Subcutaneous adipose tissue (tissue), 4 donors: ENCODE measurements around the gene CAPN5. TPM values are rescaled to one million over a fixed set of nuclear protein-coding genes. Genes with fewer than 3 reads are reported as not detected.

Source experiments
- total RNA-seq, 4 donors: library from RNA; depleted of rRNA; stranded (reverse); fragments of >200 nt; gene quantifications; one replicate each; pipeline ENCODE4 v1.1.0, GENCODE V29; 2016
- TF ChIP-seq, protein P1 (sequence below): fragments of 450-650 bp; IDR thresholded peaks from one replicate; pipeline ENCODE4 v1.5.1; 2016; ENCODE audit warnings: low read depth, mild to moderate bottlenecking, control low read depth, antibody characterized with exemption, moderate library complexity

The CAPN5 gene
- total RNA-seq, 4 donors from 2014 or later: 2.4 to 10.5 (median 3.3) TPM

DNA sequence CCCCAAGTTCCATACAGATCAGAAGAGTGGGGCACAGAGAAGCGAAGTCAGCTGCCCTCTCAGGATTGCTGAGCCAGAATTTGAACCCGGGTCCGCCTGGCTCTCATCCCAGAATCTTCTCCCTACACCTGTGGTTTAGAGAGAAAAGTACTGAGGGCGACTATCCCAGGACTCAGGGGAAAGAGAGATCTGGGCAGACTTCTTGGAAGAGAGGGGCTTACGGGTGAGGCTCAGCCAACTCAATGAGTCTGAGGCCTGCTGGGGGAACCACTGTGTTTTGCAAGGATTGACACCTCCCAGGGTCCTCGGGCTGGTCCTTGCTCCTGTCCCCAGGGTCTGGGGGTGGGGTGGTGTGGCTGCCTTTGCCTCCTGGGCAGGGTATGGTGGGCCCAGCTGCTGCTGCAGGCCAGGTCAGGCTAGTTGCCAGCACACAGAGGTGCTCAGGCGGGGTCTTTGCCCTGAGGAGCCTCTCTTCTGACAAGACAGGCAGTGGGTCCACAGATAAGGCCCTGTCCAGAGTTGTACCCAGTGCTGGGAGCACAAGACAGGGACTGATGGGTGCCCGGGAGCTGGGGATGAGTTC lies 1.2 kb downstream of the CAPN5 start:
- TF ChIP-seq, protein P1, sequence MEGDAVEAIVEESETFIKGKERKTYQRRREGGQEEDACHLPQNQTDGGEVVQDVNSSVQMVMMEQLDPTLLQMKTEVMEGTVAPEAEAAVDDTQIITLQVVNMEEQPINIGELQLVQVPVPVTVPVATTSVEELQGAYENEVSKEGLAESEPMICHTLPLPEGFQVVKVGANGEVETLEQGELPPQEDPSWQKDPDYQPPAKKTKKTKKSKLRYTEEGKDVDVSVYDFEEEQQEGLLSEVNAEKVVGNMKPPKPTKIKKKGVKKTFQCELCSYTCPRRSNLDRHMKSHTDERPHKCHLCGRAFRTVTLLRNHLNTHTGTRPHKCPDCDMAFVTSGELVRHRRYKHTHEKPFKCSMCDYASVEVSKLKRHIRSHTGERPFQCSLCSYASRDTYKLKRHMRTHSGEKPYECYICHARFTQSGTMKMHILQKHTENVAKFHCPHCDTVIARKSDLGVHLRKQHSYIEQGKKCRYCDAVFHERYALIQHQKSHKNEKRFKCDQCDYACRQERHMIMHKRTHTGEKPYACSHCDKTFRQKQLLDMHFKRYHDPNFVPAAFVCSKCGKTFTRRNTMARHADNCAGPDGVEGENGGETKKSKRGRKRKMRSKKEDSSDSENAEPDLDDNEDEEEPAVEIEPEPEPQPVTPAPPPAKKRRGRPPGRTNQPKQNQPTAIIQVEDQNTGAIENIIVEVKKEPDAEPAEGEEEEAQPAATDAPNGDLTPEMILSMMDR: no peak

DNA sequence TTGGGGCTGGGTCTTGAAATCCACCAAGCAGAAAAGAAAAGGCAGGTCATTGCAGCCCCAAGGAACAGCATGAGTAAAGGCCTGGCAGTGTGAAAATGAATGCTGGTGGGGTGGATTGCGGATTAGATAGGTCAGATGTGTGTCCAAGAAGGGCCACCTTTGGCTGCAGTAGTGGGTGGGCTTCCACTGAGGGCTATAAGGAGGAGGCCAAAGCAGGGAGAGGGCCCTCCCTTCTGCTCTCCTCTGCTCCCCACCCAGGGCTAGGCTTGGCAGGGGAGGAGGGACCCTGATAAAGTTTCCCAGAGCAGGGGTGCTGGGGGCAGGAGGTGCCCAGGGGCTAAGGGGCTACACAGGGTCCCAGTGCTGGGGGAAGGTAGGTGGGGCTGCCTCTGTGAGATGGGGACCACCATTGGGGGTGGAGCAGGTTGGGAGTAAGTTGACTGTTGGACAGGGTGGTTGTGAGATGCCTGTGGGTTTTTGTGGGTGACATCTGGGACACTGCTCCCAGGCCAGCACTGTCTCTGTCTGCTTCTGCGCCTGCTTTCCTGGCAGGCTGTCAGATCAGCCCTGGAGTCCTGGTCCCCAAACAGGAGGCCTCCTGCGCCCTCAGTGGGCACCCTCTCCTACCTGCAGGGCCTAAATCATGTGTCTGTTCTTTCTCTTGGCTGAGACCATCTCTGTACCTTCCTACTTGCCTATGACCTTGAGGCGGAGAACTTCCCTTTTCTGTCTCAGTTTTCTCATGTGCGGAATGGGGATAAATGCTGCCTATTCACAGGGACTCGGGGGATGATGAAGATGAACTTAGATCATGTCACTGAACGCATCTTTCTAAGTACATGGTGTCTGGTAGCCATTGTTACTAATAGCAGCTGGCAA lies 1.9 kb downstream of the CAPN5 start:
- TF ChIP-seq, protein P1: no peak

DNA sequence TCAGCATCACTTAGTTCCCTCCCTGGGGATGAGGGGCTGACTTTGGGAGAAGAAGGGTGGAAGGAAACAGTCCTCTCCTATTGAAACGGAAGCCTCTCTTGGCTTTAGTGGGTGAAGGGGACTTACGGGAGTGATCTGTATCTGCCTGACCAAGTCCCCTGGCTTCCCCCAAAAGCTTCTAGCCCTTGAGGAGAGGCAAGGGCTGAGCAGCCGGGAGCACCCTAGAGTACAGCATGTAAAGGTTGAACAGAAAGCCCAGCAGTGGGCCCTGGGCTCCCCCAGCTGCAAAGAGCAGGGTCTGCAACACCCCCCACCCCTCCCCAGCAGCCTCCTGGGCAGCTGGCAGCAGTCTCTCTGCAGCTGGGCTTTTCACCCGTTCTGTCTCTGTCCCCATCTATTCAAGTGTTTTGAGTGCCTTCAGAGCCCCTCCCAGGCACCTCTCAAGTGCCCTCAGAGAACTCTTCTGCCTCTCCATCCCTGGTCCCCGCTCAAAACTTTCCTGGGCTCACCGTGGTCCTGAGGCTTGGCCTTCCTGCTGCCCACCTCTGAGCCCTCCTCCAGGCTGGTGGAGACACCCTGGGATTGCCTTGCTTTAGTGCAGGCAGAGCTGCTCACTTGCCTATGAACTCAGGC lies 2.7 kb downstream of the CAPN5 start:
- TF ChIP-seq, protein P1: no peak

DNA sequence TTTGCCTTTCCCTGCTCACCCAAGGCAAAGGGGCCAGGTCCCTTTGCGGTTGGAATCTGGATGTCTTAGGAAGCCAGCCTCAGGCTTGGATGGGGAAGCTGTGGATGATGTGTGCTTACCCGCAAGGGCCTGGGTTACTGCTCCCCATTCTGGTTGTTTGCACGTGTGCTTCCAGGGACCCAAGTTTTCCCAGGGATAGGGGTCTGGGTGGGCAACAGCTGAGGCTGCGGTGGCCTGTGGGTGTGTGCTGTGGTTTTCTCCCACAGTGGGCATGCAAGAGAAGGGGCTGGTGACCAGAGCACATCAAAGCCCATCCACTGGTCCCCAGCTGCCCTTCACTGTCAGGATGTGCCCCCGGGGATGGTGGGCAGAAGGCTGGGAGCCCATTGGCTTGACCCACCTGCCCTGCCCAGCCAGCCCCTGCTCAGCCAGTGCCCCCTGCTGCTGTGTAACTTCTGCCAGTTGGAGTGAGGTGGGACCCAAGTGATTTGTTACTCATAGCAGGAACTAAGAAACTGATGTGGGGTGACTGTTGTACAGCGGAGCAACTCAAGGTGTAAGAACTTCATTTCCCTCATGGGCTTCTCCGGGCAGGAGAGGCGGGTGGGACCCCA lies 3.3 kb downstream of the CAPN5 start:
- TF ChIP-seq, protein P1: no peak

DNA sequence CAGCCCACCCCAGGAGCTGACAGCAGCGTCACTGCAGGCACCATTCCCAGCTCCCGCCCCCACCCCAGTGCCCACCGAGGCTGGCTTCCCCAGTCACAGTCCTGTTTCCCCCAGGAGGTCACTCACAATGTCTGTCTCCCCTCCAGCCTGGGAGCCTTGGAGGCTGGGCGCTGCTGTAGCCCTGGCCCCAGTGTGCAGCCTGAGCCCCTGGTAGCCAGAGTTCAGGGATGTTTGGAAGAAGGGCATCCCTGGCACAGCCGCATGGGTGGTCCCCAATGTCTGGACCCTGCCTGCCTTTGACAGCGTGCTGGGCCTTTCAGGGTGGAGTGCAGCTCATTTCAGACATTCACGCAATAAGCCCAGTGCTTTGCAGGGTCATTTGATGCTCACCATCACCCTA lies 4.3 kb downstream of the CAPN5 start:
- TF ChIP-seq, protein P1: no peak

DNA sequence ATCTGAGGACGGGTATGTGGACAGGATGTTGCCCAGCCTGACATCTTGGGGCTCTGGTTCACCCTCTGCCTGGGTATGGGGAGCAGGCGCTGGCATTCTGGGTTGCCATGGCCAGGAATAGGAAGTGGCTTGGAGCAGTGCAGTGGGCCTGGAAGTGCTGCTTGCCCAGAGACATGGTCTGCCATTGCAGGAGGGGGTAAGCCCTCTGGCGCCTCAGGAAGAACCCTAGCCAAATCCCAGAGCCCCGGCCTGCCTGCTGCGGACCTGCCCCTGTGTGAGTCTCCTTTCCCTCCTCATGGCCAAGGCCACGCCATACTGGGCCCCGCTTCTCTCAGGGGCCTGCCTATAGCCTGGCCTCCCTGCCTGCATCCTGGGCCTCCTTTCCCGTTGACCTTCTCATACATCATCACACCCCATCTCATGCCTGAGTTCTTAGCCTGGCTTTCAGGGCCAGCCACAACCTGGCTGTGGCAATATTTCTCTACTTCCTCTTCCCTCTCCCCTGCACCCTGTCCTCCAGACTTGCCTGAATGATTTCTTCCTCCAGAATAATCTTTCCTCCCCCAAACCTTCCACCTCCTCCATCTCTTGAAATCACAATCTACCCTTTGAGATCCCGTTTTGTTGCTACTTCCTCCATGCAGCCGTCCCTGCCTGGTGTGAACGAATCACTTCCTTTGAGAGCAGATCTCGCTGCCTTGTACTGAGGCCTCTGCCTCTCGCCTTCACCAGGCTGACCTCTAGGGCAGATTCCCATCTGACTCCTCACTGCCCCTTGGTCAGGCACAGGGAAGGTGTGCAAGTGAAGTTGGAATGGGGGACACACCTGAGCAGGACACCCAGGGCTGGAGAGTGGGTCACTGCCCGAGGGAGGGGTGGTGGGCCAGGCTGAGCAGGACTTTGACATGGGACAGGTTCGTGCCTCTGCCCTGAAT lies 5.2 kb downstream of the CAPN5 start:
- TF ChIP-seq, protein P1: no peak
